HG03103 (cell line): ENCODE results near the gene UQCR11.
A peak's percentile ranks its signal among the peaks of the same experiment; 100 is the strongest.

Source experiments
- ATAC-seq: cut with Tn5 transposase; IDR thresholded peaks from one replicate; pipeline ENCODE4 v1.9.1; 2021; ENCODE audit warnings: low read depth; ENCODE audit not compliant: unreplicated experiment

The UQCR11 gene

DNA sequence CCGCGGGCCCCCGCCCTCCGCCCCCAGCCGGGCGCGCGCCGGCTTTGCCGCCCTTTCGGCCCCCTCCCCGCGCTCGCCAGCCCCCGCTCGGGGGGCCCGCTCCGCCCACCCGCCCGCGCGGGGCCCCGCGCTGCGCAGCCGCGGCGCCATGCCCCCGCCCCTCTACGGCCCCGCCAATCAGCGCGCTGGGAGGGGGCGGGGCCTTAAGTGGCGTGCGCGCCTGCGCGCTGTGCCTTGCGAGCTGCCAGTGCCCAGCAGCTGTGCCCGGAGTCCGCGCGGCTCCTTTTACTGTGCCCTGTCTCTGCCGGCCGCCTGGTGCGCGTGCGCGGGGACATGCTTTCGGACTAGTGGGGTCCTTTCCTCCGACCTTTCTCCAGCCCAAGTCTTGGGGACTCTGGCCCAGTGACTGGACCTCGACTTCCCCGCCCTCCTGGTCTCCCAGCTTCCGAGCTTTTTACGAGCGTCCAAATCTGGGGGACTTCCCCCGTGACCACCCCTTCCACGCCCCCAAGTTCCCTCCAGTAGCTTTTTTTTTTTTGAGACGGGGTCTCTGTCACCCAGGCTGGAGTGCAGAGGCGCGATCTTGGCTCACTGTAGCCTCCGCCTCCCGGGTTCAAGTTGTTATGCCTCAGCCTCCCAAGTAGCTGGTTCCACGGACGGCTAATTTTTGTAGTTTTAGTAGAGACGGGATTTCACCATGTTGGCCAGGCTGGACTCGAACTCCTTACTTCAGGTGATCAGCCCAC, 12.3 kb downstream of the UQCR11 start, which contains the start of gene MBD3:
TSS of gene MBD3 (minus strand) at position 111 of the 746 bp plus-strand sequence. CDS start 234 bp downstream, outside the sequence.
- peak; percentile 45 for ATAC-seq

DNA sequence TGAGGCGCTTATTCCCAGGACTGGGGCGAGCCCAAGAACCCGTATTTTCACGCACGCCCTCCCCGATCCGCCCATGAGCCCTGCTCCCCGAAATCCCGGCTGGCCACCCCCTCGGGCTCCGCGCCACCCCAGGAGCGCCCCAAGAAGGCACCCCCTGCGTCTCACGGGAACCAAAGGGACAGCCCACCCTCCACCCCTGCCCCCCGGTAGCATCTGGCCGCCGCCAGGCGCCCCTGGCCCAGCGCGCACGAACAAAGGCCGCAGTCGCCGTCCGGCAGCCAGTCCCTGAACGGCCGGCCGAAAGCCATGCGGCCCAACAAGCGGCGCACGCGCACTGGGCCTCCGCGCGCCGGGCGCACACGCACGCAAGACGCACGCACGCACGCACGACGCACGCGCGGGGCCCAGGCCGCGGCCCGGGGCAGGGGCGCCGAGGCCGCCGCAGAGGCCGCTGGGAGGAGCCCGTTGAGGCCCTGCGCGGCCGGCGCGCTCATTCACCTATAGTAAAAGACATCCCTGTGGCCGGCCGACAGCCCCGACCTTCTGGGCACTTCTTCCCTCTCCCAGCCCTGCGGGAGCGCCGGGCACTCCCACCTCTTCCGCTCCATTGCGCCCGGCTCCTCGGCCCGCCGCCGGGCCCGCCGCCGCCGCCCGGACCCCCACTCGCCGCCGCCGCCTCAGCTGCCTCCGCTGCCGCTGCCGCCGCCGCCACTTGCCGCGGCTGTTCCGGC, 13.1 kb downstream of the UQCR11 start:
- peak; percentile 67 for ATAC-seq

DNA sequence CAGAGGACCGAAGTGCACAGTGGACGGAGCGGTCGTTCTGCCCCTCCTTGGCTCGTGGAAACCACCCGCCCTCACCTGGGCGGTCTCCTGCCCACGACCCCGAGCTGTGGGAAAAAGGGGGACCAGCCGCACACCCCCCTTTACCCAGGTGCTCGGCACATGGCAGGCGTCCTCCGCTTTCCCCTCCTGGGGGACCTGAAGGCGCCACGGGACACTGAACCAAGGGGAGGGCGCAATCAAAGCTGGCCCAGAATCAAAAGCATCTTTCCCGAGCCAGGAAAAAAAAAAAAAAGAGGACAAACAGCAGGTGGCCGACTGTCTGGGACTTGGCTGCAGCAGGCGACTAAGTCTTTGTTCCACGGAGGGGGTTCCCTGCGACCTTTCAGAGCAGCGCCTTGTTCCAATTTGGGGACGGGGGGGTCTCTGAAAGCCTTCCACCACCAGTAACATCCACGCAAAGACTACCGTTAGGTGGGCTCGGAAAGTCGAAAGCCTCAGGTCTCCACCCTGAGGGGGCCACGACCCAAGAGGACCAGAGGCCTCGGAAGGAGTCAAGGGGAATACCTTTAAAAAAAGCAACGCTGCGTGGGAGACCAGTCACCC, 13.7 kb downstream of the UQCR11 start:
- ATAC-seq: no peak

DNA sequence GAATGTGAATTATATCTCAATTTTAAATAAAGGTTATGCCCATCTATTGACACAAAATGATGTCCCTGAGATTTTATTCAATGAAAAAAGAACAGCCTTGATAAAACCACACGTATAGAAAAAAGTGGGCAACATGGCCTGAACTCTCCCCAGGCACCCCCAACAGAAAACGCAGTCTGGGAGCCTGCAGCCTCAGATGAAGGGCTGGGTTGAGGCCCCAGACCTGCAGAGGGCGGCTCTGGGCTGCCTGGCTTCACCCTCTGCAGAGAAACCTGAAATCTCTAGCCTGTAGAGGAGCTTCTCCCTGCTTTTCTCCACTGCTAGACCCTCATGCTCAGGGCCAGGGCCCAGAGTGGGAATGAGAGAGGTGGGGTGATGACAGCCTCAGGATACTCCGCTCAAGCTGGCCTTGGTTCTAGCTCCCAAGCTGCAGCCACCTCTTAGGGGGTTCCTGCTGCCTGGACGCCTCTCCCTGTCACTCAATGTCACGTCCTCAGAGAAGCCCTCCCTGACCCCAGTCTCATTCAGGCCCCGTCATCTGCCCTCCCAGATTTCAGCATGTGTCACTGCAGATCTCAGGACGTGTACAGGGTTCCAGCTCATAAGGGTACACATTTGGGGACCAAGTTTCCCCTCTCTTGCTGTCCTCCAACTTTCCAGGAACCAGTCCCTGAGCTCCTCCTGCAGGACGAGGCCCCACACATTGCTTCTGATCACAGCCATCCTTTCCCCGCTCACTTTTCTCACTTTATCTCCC, 14.4 kb downstream of the UQCR11 start:
- ATAC-seq: no peak

DNA sequence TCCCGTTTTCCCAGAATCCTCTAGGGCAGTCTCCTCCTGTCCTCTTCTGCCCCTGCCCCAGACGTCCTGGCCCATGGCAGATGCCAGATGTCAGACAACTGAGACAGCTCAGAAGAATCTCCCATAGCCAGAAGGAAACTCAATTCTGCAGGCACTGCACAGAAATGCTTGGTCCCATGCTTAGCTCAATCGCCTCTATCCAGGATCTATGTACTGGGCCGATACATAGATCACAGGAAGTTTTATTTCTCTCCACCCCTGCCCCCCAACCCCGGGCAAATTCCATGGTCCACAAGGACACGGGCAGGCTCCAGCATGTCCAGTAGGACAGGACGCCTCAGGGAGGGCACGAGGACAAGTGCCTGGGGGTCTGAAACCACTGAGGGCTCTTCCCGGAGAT, 17.4 kb downstream of the UQCR11 start:
- ATAC-seq: no peak

DNA sequence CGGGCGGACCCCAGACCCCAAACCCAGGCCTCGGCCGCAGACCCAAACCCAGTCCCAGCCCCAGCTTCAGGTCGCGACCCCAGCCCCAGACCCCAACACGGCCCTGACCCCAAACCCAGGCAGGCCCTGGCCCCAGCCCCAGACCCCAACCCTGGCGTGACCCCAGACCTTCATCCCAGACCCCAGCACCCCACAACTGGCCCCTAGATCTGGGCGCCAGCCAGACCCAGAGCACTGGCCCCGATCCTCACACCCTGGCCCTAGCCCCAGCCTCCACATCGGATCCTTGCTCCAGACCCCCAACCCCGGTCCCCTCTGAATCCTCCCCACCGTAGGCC, 20.1 kb downstream of the UQCR11 start:
- ATAC-seq: no peak

DNA sequence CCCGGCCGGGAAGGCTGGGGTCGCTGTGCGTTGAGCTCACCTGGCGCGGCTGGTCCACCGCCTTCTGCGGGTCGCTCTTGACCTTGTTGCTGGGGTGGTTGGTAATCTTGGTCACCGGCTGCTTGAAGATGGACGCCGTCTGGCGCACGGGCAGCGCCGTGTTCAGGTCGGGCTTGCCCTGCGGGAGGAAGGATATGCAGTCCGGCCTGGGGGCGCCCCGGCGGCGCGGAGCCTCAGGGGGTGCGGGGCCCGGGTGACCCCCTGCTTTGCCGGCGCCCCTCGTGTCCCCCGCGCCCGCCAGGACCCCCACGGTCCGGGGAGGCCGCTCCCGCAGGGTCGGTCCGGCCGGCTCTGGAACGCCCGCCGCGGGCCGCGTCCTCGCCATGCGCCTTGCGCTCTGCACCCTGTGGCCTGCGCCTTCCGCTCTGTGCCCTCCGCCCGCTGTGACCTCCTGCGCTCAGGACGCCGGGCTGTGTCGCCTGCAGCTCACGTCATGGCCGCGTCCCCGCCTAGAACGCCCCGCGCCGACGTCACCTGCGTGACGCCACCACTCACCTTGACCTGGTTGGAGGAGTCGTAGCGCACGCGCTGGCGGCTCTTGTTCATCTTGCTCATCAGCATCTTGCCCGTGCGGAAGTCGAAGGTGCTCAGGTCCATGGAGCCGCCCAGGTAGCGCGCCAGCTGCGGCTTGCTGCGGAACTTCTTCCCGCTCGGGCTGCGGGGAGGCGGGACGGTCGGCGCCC, 20.6 kb downstream of the UQCR11 start:
- no peak for ATAC-seq

DNA sequence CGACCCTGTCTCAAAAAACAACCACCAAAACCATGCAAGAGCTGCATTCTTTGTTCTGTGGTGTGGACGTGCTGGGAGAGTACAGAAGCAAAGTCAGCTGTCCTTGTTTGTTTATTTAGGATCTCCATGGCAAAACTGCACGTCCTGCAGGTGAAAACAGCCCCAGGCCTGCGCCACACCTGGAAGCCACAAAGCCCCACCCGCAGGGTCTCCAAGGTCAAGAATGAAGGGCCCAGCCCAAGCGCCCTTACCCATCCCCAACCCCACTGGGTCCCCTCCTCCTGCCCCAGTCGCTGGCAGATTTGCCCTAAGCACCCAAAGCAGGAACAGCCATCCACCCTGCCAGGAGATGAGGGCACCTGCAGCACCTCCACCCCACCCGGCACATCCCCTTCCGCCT, 23.1 kb downstream of the UQCR11 start:
- no peak for ATAC-seq

DNA sequence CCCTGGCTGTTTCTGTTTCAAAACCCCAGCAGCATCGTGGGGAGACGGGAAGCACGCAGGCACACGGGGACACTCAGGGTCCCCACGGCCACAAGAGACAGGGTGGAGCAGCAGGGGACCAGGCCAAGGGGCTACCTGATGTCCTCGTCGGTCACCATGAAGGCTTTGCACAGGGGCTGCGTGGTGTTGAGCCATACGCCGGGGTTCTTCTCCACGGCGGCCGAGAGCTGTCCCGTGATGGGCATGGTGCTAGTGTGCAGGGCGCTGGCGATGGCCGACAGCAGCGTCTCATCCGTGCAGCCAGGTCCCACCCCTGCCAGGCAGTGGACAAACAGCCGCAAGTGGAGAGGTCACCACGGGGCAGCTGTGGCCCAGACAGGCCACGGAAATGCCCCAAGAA, 24.3 kb downstream of the UQCR11 start:
- ATAC-seq: no peak

DNA sequence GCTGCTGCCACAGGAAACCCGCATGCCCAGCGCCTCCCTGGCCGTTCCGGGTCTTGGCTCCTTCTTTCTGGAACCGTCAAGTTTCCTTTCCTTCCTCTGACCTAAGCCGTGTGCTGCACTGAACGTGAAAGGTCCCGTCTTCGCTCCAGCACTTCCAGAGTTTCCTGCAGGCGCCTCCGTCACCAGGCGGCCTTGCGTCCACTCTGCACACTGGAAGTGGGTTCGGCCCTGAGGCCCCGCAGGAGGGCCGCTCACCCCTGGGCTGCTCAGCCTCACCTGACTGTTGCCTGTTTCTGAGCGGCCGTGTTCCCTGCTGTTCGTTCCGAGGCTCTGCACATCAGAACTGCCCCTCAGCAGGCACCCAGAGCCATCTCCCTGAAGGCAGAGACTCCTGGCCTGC, 24.9 kb downstream of the UQCR11 start:
- no peak for ATAC-seq

DNA sequence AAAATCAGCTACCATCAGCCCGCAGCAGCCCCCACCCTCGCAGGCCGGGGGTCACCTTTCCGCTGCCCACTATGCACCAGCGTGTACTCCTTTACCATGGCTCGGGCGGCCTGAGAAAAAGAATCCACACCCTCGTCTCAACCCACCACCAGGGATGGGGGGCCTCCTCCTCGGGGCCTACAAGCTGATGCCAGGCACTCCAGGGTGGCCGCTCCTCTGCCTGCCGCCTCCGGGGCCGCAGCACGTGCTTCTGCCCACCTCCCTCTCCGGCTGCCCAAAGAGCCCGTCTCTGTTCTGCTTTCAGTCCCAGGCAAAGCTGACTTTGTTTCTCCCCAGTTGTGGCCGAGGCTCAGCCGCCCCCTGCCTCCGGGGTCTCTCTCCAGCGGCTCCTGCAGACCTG, 26.0 kb downstream of the UQCR11 start:
- no peak for ATAC-seq

DNA sequence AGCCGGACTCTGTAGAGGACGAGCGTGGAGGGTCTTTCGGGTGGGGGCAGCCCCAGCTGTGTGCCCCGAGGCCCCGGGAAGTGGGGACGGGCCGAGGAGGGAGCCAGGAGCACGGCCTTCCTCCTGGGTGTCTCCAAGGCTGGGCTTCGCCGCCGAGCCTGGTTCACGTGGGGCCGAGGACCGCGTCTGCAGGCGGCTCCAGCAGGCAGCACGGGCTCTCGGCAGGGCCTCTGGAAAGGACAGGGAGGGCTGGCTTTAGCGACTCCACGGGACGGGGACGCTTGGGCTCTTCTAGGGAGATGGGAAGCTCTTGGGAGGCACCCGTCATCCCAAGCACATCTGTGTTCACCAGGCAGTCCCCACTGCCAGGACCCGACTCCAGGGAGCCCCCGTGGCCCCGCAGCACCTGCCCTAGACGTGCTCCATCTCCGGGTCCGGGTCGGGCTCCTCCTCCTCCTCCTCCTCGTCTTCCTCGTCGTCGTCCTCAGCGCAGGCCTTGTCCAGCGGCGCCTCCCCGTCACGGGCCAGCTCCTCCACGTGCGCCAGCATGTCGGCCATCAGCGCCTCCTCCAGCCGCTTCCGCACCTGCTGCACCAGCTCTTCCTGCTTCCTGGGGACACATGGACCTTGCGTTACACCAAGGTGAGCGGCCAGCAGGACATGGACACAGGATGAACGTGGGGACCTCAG, 27.2 kb downstream of the UQCR11 start:
- no peak for ATAC-seq

DNA sequence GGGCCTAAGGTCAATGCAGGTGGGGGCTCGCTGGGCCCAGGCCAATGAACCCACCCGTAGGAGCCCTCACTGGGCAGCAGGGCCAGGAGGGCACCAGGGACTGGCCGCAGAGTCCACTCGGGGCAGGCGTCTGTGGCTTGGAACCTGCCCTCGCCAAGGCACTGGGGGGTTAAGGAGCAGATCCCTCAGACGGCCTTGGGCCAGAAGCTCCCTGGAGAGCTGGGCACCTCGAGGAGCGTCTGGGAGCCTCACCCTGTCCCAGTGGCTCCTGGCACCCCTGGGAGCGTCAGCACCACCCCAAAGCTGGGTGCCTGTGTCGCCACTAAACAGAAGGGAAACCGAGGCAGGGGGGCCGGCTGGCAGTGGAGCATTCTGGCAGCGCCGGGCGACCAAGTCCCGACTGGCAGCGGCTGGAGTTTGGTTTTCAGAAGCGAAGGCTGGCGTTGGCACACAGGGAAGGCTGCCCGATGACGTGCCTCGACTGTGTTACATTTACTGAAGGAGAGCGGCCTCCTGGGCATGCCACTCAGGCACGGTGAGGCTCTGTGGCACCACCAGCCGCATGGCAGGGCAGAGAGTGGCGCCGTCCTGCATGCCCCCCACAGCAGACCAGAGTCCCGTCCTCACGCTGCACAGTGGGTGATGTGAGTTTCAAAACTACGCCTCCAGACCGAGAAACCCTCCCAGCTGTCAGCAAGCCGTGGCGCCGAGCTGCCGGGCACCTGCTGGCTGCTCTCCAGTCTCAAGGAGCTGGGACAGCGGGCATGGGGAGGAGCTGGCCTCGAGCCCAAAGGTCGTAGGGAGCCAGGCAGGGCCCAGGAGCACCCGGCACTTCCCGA, 28.0 kb downstream of the UQCR11 start:
- ATAC-seq: no peak

DNA sequence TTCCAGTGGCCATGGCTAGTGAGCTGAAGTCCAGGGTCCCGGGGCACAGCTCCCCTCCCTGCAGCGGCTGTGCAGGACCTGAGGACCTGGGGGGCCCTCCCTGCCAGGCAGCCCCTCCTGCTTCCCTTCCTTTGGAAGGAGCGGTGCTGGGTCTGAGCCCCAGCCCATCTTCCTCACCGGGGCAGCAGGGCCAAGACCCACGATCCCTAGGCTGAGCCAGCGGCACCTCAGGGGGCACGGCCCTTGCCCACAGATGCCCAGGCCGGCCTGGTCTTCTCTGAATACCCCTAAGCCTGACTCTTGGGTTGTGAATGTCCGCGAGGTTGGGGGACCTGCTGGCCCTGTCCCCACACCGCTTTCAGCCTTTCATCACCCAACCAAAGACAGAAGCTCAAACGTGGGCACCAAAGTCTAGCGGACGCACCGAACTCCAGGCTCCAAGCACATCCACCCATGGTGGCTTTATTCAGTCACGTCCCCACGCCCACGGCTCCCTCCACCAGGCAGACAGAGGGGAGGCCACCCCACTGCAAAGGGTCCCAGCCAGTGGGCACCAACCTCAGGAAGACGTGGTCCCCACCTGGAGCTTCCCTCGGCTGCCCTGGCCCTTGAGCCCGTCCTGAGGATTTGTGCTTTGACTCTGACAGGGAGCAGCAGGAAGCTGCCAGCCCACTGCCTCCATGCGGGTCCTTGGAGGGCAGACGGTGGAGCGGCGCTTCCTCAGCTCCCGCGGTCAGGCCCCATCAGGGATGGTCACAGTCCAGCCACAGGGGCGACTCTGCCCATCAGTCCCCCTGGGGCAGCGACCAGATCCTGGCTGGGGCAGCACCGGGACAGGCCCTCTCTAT, 28.8 kb downstream of the UQCR11 start:
- no peak for ATAC-seq

DNA sequence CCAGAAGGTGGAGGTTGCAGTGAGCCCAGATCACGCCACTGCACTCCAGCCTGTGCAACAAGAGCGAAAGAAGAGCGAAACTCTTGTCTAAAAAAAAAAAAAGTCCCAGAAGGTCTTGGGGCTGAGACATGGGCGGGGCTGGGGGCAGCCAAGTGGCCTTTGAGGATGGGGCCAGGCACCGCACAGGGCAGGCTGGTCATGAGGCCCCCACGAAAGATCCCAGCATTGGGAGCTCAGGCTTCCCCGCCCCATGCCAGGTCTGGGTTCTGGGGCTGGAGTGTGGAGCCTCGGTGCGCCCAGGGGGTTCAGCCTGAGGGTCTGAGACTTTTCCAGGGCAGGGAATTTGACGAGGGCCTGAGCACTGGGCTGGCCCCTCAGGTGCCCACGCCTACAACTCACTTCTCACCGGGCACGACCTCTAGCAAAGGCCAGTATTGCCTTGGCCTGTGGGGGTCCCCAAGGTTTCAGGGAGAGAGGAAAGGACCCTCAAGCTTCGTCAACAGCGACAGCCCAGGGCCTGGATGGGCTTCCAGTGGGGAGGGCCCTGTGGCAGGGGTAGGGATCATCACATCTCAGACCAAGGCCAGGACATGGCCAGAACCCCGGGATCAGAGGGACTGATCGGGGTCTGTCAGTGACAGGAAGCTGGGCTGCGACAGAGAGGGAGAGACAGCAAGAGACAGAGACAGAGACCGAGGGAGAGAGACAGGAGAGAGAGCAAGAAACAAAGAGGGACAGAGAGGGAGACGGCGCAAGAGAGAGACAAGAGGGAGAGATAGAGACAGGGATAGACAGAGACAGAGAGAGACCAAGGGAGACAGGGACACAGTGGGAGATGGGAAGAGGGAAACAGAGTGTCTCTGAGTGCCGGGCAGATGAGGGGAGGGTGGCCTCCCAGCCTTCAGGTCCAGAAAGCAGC, 29.7 kb downstream of the UQCR11 start:
- no peak for ATAC-seq

DNA sequence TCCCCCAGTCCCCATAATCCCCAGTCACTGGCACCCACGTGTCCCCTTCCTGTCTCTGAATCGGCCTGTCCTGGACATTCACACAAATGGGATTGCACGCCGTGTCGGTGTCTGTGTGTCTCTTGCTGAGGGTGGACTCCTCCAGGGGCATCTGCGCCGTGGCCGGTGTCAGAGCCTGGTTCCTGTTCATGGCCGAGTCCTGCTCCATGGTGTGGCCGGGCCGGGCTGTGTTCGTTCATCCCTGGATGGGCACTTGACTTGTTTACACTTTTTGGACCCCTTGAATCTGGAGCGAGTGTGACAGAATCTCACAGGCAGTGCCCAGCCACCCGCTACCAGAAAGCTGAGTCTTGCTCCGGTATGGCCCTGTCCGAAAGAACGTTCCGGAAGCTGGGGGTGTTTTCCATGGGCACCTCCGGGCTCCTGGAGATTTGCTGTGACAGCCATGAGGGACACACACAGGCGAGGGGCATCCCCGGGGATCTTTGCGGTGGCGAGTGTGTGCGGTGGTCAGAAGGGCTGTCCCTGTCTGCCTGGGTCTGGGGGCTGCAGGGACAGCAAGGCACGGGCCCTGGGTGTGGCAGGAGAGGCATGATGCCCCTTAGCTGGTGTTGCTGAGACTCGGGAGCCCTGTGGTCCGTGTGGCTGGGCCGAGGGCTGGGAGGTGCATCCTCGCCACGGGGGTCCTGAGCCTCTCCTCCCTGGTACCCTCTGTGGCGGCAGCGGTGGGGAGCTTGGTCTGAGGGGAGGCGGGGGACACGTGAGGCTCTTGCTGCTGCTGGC, 30.7 kb downstream of the UQCR11 start:
- no peak for ATAC-seq
